CD14-positive monocyte (primary cell): ENCODE measurements around the gene TP73. TPM values are rescaled to one million over a fixed set of nuclear protein-coding genes. Genes with fewer than 3 reads are reported as not detected.

ENCODE experiments used
- DNase-seq, 3 donors: peaks; one replicate each; pipeline ENCODE4 v3.0.0-alpha.2; 2011 to 2022
- H2AFZ ChIP-seq: 2 replicates; pipeline ENCODE4 v1.6.0; 2012; ENCODE audit warnings: mild to moderate bottlenecking, low read depth, low read length, inconsistent platforms; ENCODE audit not compliant: insufficient read depth, poor library complexity, severe bottlenecking
- H3K27ac ChIP-seq, 2 donors: 1 replicate in 1 of 2; 2 replicates in 1 of 2; pipeline ENCODE4 v1.5.1; 2012 to 2013; ENCODE audit warnings: low read length in 2 of 2, control low read depth in 1 of 2, inconsistent platforms in 1 of 2, low read depth in 1 of 2, mild to moderate bottlenecking in 1 of 2
- H3K27me3 ChIP-seq, 2 donors: one replicate each; pipeline versions ENCODE4 v1.6.0 to v1.6.1; 2011 to 2013; ENCODE audit warnings: low read length in 2 of 2; ENCODE audit not compliant: control insufficient read depth in 2 of 2, insufficient read depth in 2 of 2
- H3K36me3 ChIP-seq, 2 donors: replicated peaks in 1 of 2; 1 replicate in 1 of 2; 2 replicates in 1 of 2; pipeline versions ENCODE4 v1.5.1 to v1.6.1; 2012 to 2013; ENCODE audit warnings: low read length in 2 of 2, control low read depth in 1 of 2, inconsistent platforms in 1 of 2, mild to moderate bottlenecking in 1 of 2; ENCODE audit not compliant: insufficient read depth in 2 of 2, control insufficient read depth in 1 of 2
- H3K4me1 ChIP-seq, 2 donors: 1 replicate in 1 of 2; 2 replicates in 1 of 2; pipeline versions ENCODE4 v1.5.1 to v1.6.1; 2012 to 2013; ENCODE audit warnings: low read length in 2 of 2, control low read depth in 1 of 2, inconsistent platforms in 1 of 2, mild to moderate bottlenecking in 1 of 2, moderate library complexity in 1 of 2; ENCODE audit not compliant: insufficient read depth in 2 of 2, control insufficient read depth in 1 of 2
- H3K4me2 ChIP-seq: replicated peaks from 2 replicates; pipeline ENCODE3; 2012; ENCODE audit warnings: low read length, moderate library complexity, mild to moderate bottlenecking; ENCODE audit not compliant: poor library complexity, severe bottlenecking; ENCODE audit errors: extremely low read depth
- H3K4me3 ChIP-seq, 3 experiments: fragments of 200-600 bp in 1 of 3; sonication (generic) in 1 of 3; replicated peaks in 1 of 3; 1 replicate in 2 of 3; 2 replicates in 1 of 3; pipeline ENCODE4 v1.5.1; 2011 to 2013; ENCODE audit warnings: low read length in 3 of 3, mild to moderate bottlenecking in 3 of 3, control low read depth in 2 of 3, low read depth in 2 of 3, inconsistent platforms in 1 of 3, moderate library complexity in 1 of 3
- H3K79me2 ChIP-seq: 2 replicates; pipeline ENCODE4 v1.6.0; 2012; ENCODE audit warnings: mild to moderate bottlenecking, control low read depth, inconsistent platforms, low read length, moderate library complexity; ENCODE audit not compliant: insufficient read depth
- H3K9ac ChIP-seq: 2 replicates; pipeline ENCODE4 v1.6.0; 2017; ENCODE audit warnings: low read length, mild to moderate bottlenecking; ENCODE audit not compliant: insufficient read depth, poor library complexity, severe bottlenecking
- H3K9me3 ChIP-seq, 2 donors: replicated peaks in 1 of 2; 1 replicate in 1 of 2; 2 replicates in 1 of 2; pipeline versions ENCODE4 v1.5.1 to v1.6.1; 2012 to 2013; ENCODE audit warnings: low read length in 2 of 2, control low read depth in 1 of 2; ENCODE audit not compliant: control insufficient read depth in 1 of 2, insufficient read depth in 1 of 2
- H4K20me1 ChIP-seq: 2 replicates; pipeline ENCODE4 v1.6.0; 2012; ENCODE audit warnings: mild to moderate bottlenecking, low read length, control low read depth, moderate library complexity; ENCODE audit not compliant: insufficient read depth
- H3K27ac Mint-ChIP-seq, 7 donors: one replicate each; pipeline ENCODE4 v1.8.0; 2020; ENCODE audit warnings: mild to moderate bottlenecking in 7 of 7, mixed read lengths in 7 of 7, moderate library complexity in 6 of 7, inconsistent platforms in 2 of 7
- H3K27me3 Mint-ChIP-seq, 3 donors: one replicate each; pipeline ENCODE4 v1.8.0; 2021 to 2022; ENCODE audit warnings: low read depth in 3 of 3, mild to moderate bottlenecking in 3 of 3, mixed read lengths in 3 of 3, moderate library complexity in 3 of 3, inconsistent platforms in 1 of 3
- H3K36me3 Mint-ChIP-seq, 2 donors: one replicate each; pipeline ENCODE4 v1.8.0; 2020; ENCODE audit warnings: mixed read lengths in 2 of 2, inconsistent platforms in 1 of 2, mild to moderate bottlenecking in 1 of 2
- H3K4me1 Mint-ChIP-seq: one replicate; pipeline ENCODE4 v1.8.0; 2020; ENCODE audit warnings: mild to moderate bottlenecking, mixed read lengths
- H3K4me3 Mint-ChIP-seq, 2 donors: one replicate each; pipeline ENCODE4 v1.8.0; 2020; ENCODE audit warnings: mild to moderate bottlenecking in 2 of 2, mixed read lengths in 2 of 2, moderate library complexity in 1 of 2
- H3K9me3 Mint-ChIP-seq, 7 donors: one replicate each; pipeline ENCODE4 v1.8.0; 2020 to 2022; ENCODE audit warnings: mixed read lengths in 7 of 7, mild to moderate bottlenecking in 6 of 7, moderate library complexity in 6 of 7, inconsistent platforms in 2 of 7
- CTCF ChIP-seq: fragments of 200-600 bp; IDR thresholded peaks from one replicate; pipeline ENCODE4 v1.8.0; 2022; ENCODE audit warnings: antibody characterized with exemption, mild to moderate bottlenecking
- WGBS: methylation state at CpG from one replicate; pipeline ENCODE4 v1.1.5; 2013; ENCODE audit warnings: missing lambda C conversion rate; ENCODE audit not compliant: insufficient coverage; 5-methylcytosine and 5-hydroxymethylcytosine counted together
- intact Hi-C, 2 donors: fragments of 100-400 bp; cut with micrococcal nuclease; formaldehyde crosslinking; loops; one replicate each; pipeline versions ENCODE4 v1.15.0 to v1.15.1; 2023
- polyA plus RNA-seq, 3 donors: library from polyadenylated mRNA; depleted of rRNA in 1 of 3; unstranded in 2 of 3; stranded (reverse) in 1 of 3; fragments of 300-500 nt in 2 of 3; fragments of >200 nt in 1 of 3; fragmentation: Illumina TruSeq in 2 of 3; gene quantifications; 1 replicate in 2 of 3; 2 replicates in 1 of 3; pipeline ENCODE4 v1.2.3, GENCODE V29; 2012 to 2021

Gene TP73
- polyA plus RNA-seq, 3 donors = 0.21 to 0.42 TPM; not detected in 1

GRCh38 chr1:3677484-3677883, 25.2 kb downstream of the TP73 start:
- no peaks in the 10 kb centered on the region for H3K27me3 ChIP-seq
- Mint-ChIP-seq H3K27ac (peak overlapping the region; percentile 83 to 93 (median 90)), H3K4me3 (peak overlapping the region; percentile 43 to 76), H3K27me3 (peaks cover 0 to 11% (median 6%) of the 10 kb centered on the region in 3 donors), H3K9me3 (peaks cover 0 to 3% (median 0%) of the 10 kb centered on the region in 7 donors), H3K36me3 (peaks cover 0 to 3% of the 10 kb centered on the region in 2 donors), H3K4me1 (peaks cover 63% of the 10 kb centered on the region)
- no peaks in the 10 kb centered on the region for H3K36me3 ChIP-seq
- H3K27ac ChIP-seq = peak overlapping the region; percentile 84 to 87
- no peak for TF ChIP-seq CTCF
- H3K4me1 ChIP-seq = peaks cover 49 to 63% of the 10 kb centered on the region in 2 donors
- peak; percentile 43 to 71 (median 71) for DNase-seq
- no peaks in the 10 kb centered on the region for H3K9me3 ChIP-seq
- H3K9ac ChIP-seq = peak overlapping the region; percentile 52
- no peaks in the 10 kb centered on the region for H3K79me2 ChIP-seq
- intact Hi-C loops = no loop called here
- peak overlapping the region; percentile 60 for H2AFZ ChIP-seq
- WGBS = 0% methylated on average over 3 of the region's 5 CpGs
- peak overlapping the region in 1 of 3 experiments; percentile 64 for H3K4me3 ChIP-seq
- H4K20me1 ChIP-seq = no peaks in the 10 kb centered on the region
- peak overlapping the region; percentile 68 for H3K4me2 ChIP-seq

GRCh38 chr1:3678361-3679097, 26.2 kb downstream of the TP73 start:
- peak overlapping the region; percentile 68 for H3K4me2 ChIP-seq
- intact Hi-C loops = no loop called here
- no peak overlapping the region for H3K9ac ChIP-seq
- H4K20me1 ChIP-seq = no peaks in the 10 kb centered on the region
- no peaks in the 10 kb centered on the region for H3K27me3 ChIP-seq
- Mint-ChIP-seq H3K9me3 (peaks cover 0 to 3% (median 0%) of the 10 kb centered on the region in 7 donors), H3K27ac (peak overlapping the region; percentile 83 to 93 (median 90)), H3K4me1 (peaks cover 55% of the 10 kb centered on the region), H3K27me3 (peaks cover 0 to 12% (median 6%) of the 10 kb centered on the region in 3 donors), H3K36me3 (peaks cover 0 to under 1% of the 10 kb centered on the region in 2 donors), H3K4me3 (peak overlapping the region; percentile 72 to 76)
- TF ChIP-seq CTCF = no peak
- H3K36me3 ChIP-seq = no peaks in the 10 kb centered on the region
- no peaks in the 10 kb centered on the region for H3K9me3 ChIP-seq
- H2AFZ ChIP-seq = peak overlapping the region; percentile 59
- H3K27ac ChIP-seq = peak overlapping the region; percentile 84 to 87
- DNase-seq = peak in 2 of 3 donors; percentile 37 to 58
- WGBS = 25% methylated on average over 17 of the region's 21 CpGs
- H3K4me3 ChIP-seq = peak overlapping the region in 2 of 3 experiments; percentile 14 to 64
- H3K4me1 ChIP-seq = peaks cover 49 to 55% of the 10 kb centered on the region in 2 donors
- H3K79me2 ChIP-seq = no peaks in the 10 kb centered on the region
